A549 treated with ZK216348 at 1 μM for 4 hours (cell line): ENCODE measurements around the gene VWA3A. TPM values are rescaled to one million over a fixed set of nuclear protein-coding genes. Genes with fewer than 3 reads are reported as not detected.

Experiments used
- total RNA-seq: library from RNA; stranded (reverse); fragments of 200-300 nt; extraction: Qiagen RNA extraction; gene quantifications from 5 replicates; pipeline ENCODE4 v1.2.3, GENCODE V29; 2022; ENCODE audit warnings: low read depth

The VWA3A gene
- 0.06 TPM in 2 of 5 replicates, not detected in the others for total RNA-seq

DNA sequence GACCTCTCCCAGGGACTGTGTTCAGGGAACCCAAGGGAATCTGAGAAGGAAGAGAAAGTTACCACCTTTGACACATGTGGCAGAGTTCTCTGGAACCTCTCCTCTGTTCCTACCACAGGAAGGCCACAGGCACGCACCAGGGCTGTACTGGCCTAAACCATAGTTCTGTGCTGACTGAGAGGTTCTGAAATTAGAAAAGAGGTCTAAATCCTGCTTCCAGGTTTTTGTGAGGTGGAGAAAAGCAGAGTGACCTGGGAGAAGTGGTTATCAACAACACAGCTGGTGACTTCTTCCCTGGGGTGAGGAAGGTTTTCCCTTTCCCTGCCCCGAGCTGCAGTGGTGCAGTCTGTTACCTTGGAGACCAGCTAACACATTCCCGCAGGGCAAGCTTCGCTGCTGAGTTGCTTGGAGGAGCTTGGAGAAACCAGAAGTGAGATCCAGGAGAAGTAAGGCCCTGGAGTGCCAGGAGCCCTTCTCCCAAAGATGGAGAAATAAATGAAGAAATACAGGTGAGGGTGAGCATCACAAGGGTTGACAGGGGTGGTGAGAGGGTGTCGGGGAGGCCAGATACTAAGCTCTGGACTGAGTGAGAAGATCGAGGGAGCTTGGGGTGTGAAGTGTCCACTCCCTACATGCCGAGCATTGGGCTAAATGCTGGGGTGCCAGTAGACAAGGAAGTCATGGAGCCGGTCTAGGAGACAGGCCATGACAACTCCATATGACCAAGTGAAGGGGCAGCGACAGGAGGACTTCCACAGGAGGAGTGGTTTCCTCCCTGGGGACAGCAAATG lies at the start of gene VWA3A:
VWA3A (plus strand) TSS at position 399 of the 791 bp plus-strand sequence; CDS start at position 496, 97 bp downstream.

DNA sequence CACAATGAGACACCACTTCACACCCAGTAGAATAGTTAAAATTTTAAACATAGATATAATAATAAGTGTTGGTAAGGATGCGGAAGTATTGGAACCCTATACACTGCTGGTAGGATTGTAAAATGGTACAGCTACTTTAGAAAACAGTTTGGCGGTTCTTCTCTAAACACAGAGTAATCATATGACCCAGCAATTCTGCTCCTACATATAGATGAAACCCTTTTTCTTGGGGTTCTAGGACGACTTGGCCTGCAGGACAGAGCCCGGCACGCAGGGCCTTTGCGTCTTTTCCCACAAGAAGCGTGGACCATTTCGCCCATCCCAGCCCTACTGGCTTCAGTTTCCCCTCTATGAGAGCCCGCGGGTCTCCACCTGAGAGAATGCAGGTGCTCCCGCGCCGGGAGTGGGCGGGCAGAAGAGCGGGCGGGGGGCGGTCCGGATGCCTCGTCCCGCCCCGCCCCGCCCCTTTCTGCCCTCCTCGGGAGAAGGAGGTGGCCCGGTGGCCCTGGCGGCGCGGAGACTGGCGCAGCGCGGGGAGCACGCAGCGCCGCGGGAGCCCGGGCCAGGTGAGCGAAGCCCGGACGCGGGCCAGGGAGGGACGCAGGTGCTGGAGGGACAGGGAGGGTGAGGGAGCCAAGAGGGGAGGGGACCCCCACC lies 69.8 kb downstream of the VWA3A start, which contains the start of gene SDR42E2:
SDR42E2 (plus strand) TSS at position 508 of the 657 bp plus-strand sequence. CDS start 3,077 bp downstream, outside the sequence.

GRCh38 chr16:22206013-22206841 lies 113.9 kb downstream of the VWA3A start, which contains the start of gene EEF2K:
Gene EEF2K (plus strand): TSS chr16:22206278. CDS start chr16:22225730, 19,452 bp downstream.

Other genes with a start within 250 kb of the VWA3A start
- 23.3 to 30.9 TPM (median 26.0 TPM) in 5 replicates for gene NPIPB4, start 234.8 kb upstream of the VWA3A start, total RNA-seq
- gene UQCRC2, start 139.2 kb upstream of the VWA3A start, total RNA-seq: 154 to 288 TPM (median 172 TPM) in 5 replicates
- not detected in 5 replicates for gene PDZD9, start 91.4 kb upstream of the VWA3A start, total RNA-seq
- gene MOSMO, start 84.4 kb upstream of the VWA3A start, total RNA-seq: 6.5 to 13.1 TPM (median 11.2 TPM) in 5 replicates
- not detected in 5 replicates for gene SDR42E2, start 70.0 kb downstream of the VWA3A start, total RNA-seq
- 10.2 to 19.8 TPM (median 13.7 TPM) in 5 replicates for gene EEF2K, start 113.7 kb downstream of the VWA3A start, total RNA-seq
- 27.3 to 41.6 TPM (median 37.7 TPM) in 5 replicates for gene POLR3E, start 204.9 kb downstream of the VWA3A start, total RNA-seq